Bone marrow (tissue), 2 donors: ENCODE results near the gene ENC1.
A peak's percentile ranks its signal among the peaks of the same experiment; 100 is the strongest.

Experiments used
- DNase-seq, 2 donors: peaks; one replicate each; lab custom pipeline; 2025; lab: John Stamatoyannopoulos, UW

Gene ENC1

GRCh38 chr5:74655716-74656115 is 15.2 kb upstream of the ENC1 start:
- no peak for DNase-seq

- no peak for DNase-seq
Observed at GRCh38 chr5:74655206-74655605, 14.7 kb upstream of the ENC1 start.

- no peak for DNase-seq
Observed at GRCh38 chr5:74653991-74654390, 13.5 kb upstream of the ENC1 start.

GRCh38 chr5:74652576-74652975 is 12.0 kb upstream of the ENC1 start:
- DNase-seq: no peak

GRCh38 chr5:74651710-74652109 is 11.2 kb upstream of the ENC1 start:
- DNase-seq: no peak

GRCh38 chr5:74649421-74649973 is 9.0 kb upstream of the ENC1 start:
- DNase-seq: no peak

- peak in 1 of 2 donors; percentile 65 for DNase-seq
Observed at GRCh38 chr5:74648835-74649293, 8.3 kb upstream of the ENC1 start.

GRCh38 chr5:74647096-74647495 is 6.6 kb upstream of the ENC1 start:
- no peak for DNase-seq

- DNase-seq: no peak
Observed at GRCh38 chr5:74643111-74643562, 2.6 kb upstream of the ENC1 start.

GRCh38 chr5:74642543-74642863 is 2.0 kb upstream of the ENC1 start:
- no peak for DNase-seq

- peak in 1 of 2 donors; percentile 73 for DNase-seq
Observed at GRCh38 chr5:74641735-74642542, 1.4 kb upstream of the ENC1 start.

GRCh38 chr5:74640954-74641734 is 616 bp upstream of the ENC1 start:
- DNase-seq: peak; percentile 57 to 79

GRCh38 chr5:74639807-74640449 is 600 bp downstream of the ENC1 start:
- DNase-seq: peak; percentile 33 to 66

- no peak for DNase-seq
Observed at GRCh38 chr5:74638970-74639806, 1.3 kb downstream of the ENC1 start.

- no peak for DNase-seq
Observed at GRCh38 chr5:74638544-74638969, 2.0 kb downstream of the ENC1 start.

GRCh38 chr5:74636552-74636951 is 4.0 kb downstream of the ENC1 start:
- DNase-seq: no peak

GRCh38 chr5:74636149-74636548 is 4.4 kb downstream of the ENC1 start:
- no peak for DNase-seq

- DNase-seq: no peak
Observed at GRCh38 chr5:74634611-74635286, 5.8 kb downstream of the ENC1 start.

- no peak for DNase-seq
Observed at GRCh38 chr5:74633695-74634094, 6.8 kb downstream of the ENC1 start.

GRCh38 chr5:74632947-74633356 is 7.6 kb downstream of the ENC1 start:
- no peak for DNase-seq
